Measurements from ENCODE around the gene JPT1.
"Not testable (repeated sequence)": the region's sequence is repeated elsewhere in the genome, so short reads cannot be mapped to it uniquely, and the experiment has no call there.

JPT1 gene, protein sequence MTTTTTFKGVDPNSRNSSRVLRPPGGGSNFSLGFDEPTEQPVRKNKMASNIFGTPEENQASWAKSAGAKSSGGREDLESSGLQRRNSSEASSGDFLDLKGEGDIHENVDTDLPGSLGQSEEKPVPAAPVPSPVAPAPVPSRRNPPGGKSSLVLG

DNA sequence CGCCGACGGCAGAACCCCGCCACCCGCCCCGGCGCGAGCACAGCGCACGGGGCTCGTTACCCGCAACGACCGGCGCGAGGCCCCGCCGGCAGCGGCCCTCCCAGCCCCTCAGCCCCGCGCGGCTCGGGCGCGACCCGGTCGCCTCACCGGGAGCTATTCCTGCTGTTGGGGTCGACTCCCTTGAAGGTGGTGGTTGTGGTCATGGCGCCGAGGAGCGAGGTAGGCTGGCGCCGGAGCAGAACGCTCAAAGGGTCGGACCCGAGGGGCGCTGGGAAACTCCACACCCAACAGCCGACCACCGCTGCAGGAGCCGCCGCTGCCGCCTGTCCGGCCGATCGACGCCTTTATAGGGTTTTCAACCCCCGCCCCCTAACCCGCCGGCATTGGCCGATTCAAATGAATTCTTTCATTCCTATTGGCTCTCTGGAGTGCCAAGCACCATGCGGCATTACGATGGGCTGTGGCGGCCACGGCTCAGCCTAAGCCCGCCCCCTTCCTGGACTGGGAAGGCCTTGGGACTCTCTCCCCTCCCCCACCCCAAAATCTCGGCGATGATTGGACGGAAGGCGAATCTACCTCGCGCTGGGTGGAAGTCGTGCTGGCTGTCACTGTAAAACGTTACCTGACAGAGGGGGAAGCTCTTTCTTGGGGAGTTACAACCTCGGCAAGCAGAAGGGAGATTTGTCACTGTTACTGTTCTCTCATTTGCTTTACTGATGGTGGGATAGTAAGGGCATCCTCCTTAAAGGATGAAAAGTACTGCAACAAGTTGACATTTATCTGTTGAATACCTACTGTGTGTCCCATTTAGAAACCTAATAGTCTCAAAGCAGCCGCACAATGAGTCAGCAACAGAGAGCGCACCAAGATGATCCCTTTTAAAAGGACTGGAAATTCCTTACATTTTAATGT lies at the start of gene JPT1:
Gene JPT1 (minus strand): TSS at position 318 of the 912 bp plus-strand sequence. CDS start 115 bp downstream, at position 203.
- DNase-seq: peak; percentile 99

DNA sequence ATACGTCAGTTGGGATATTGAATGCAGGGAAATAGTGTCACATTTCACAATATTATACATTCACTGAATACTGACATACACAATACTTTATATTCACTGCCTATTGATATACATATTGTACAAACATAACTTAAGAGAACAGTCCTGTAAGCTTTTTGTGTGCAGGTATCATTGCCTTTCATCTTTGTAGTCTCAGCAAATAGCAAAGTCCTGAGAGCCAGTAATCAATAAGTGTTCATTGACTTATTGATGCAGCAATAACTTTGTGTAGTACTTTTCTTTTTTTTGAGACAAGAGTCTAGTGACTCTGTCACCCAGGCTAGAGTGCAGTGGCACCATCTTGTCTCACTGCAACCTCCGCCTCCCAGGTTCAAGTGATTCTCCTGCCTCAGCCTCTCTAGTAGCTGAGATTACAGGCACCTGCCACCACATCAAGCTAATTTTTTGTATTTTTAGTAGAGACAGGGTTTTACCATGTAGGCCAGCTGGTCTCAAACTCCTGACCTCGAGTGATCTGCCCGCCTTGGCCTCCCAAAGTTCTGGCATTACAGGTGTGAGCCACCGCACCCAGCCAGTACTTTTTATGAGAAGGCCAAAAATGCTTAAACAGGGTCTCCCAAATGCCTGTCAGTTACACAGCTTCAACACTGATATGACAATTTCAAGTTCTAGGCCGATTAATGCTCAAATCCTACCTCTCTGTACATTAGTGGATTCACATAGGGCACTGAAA lies 45.7 kb upstream of the JPT1 start:
- DNase-seq: no peak

DNA sequence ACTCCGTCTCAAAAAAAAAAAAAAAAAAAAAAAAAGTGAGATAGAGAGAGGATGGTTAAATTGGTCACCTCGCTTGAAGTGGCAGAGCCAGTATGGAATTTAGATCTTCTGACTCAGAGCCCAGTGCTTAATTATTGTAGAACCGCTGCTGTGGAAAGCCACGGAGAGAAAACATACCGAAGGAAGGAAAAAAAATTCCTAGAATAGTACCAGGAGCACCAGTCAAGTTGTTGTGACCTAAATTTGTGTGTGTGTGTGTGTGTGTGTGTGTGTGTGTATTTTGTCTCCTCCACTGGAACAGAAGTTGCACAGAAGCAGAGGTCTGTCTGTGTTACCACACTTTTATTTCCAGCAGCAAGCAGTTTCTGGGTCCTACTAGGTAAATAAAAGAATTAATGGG lies 40.6 kb upstream of the JPT1 start:
- DNase-seq: no peak

DNA sequence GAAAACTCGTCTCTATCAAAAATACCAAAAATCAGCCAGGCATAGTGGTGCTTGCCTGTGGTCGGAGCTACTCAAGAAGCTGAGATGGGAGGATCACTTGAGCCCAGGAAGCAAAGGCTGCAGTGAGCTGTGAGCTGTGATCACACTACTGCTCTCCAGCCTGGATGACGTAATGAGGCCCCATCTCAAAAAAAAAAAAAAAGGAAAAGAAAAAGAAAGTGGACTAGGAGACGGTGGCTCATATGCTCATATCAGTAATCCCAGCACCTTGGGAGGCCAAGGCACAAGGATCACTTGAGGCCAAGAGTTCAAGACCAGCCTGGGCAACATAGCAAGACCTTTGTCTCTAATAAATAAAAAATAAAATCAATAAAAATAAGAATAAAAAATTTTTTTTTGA lies 37.3 kb upstream of the JPT1 start:
- no peak for DNase-seq

DNA sequence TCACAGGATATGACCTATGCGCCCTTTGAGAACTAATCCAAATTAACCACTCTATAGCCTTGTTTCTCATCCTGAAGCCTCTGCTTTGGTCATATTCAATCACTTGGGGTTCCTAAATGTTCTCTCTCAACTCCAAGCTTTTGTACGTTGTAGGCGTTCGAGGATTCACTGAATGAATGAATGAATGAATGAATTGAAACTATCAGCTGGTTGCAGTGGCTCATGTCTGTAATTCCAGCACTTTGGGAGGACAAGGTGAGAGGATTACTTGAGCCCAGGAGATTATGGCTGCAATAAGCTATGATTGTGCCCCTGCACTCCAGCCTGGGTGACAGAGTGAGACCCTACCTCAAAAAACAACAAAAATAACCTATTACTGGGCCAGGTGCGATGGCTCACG lies 34.3 kb upstream of the JPT1 start:
- DNase-seq: no peak

DNA sequence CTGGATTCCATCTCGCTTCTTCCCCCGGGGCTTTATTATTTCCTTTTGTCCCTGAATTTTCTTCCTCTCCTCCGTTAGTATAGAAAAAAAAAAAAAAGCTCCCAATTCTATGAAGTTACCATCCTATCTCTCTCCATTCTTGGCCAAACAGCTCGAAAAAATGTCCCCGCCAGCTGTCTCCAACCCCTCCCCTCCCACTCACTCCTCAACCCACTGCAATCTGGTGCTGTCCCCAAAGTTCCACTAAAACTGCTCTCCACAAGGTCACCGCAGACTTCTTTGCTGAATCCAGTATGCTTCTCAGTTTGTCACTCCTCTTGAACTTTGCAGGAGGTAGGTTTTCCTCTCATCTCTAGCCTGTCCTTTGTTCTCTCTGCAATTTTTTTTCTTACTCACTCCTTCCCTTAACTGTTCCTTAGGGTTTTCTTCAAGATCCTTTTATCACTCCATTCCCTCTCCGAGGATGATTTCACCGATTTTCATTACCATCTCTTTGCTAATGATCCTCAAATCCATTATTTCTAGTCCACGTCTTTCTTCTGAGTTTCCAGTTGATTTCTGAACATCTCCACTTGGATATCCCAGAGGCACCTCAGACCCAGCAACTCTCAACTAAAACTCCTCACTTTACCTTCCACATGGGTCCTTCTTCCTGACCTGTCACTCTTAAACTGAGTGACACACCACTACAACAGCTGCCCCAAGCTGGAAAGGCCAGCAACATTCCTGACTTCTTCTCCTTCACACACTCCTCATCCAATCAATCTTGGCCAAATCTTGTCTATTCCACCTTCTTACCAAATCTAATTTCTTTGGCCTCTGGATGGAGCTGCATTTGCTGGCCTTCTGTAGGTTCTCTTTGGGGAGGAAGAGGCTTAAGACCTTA lies 29.9 kb upstream of the JPT1 start:
- DNase-seq: no peak

DNA sequence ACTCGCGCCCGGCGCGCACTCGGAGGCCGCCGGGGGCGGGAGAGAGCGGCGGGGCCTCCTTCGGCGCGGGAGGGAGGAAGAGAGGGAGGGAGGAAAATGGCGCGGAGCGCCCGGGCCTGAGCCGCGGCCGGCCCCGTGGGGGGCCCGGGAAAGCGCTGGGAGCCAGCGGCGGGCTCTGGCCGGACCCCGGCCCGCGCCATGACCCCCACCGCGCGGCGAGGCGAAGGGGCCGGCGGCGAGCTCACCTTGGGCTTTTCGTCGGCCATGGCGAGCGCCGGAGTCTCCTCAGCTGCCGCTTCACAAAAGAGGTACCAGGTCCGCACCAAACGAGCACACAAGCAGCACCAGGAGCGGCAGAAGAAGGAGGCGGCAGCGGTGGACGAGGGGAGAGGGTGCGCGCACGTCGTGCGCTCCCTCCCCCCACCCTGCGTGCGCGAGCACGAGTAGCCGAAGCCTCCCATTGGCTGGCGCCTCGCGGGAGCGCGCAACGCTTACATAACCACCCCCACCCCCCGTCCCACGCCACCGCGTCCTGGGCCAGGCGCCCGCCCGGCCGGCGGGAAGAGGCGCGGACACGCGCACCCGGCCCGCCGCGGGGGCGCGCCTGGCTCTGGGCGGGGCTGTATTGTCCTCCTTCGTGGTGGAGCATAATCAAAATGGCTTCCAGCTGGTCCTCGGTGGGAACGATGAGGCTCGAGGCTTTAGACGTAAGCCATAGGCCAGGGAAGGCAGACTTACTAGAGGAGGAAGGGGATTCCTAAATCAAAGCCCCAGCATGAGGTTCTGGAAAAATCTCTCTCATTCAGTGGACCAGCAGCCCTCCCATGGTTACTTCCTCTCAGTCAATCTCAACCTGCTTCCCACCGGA lies 28.5 kb upstream of the JPT1 start, which contains the start of gene SUMO2:
Gene SUMO2 (minus strand): TSS at position 391 of the 868 bp plus-strand sequence. CDS start 125 bp downstream, at position 266.
- DNase-seq: peak; percentile 95

DNA sequence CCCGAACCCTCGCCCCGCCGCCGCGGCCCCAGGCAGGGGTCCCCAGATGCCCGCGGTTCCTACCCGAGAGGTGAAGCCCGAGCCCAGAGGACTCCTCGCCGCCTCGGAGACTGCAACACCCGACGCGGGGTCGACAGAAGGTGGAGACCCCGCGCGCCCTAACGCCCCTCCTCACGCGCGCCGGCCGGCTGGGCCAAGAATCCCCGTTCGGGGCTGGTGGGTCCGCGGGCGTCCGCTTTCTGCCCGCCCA lies 27.9 kb upstream of the JPT1 start:
- DNase-seq: no peak

DNA sequence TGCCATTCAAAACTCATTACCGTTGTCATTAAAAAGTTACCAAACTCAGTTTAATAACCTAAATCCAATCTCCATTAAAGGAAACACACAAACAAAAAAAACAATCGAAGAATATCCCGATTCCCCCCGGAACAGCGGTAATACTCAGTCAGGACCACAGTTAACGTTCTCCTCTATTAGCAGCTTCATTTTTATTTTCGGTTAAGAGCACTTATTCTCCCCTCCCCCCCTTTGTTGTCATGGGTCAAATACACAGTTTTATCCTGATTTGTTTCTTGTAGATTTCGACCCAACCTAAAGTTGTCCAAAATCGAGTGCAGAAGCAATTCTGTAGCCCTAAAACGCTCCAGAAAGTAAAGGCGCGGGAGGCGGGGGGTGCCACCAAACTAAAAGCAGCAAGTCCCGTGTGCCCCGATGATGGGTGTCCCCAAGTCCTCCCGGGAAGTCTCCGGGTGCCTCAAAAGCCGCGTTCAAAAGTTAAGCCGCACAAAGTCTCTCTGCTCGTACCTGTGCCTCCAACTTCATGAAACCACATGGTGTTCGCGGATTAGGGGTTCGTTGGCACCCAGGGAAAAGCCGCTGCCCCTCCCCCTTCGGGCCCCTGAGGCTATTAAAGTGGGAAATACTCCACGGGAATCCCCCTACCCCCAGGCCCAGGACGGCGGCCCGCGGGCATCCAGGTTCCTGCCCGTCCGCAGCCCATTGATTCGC lies 27.5 kb upstream of the JPT1 start:
- peak; percentile 30 for DNase-seq

DNA sequence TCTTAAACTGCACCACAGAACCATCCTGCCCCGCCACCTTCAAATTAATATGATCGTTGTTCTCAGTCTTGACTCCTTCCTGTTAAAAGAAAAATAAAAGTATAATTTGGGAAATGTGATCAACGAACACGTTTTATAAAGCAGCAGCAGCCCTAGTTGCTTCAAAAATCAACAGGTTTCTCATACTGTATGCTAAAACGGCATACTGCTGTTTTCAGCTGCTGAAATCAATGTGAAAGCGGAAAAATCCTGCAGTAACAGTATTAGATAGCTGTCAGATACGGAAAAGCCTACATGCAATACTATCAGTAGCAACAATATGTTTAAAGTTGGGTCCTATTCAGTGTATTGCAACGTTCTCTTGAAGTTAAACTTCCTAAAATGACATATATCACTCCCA lies 26.8 kb upstream of the JPT1 start:
- DNase-seq: no peak

DNA sequence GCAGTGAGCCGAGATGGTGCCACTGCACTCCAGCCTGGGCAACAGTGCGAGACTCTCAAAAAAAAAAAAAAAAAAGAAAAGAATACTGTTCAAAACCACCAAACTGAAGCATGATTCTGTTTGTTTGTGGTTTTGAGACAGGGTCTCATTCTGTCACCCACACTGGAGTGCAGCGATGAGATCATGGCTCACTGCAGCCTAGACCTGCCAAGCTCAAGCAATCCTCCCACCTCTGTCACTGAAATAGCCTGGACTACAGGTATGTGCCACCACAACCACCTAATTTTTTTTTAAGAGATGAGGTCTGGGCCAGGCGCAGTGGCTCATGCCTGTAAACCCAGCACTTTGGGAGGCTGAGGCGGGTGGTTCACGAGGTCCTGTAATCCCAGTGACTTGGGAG lies 24.1 kb upstream of the JPT1 start:
- no peak for DNase-seq

DNA sequence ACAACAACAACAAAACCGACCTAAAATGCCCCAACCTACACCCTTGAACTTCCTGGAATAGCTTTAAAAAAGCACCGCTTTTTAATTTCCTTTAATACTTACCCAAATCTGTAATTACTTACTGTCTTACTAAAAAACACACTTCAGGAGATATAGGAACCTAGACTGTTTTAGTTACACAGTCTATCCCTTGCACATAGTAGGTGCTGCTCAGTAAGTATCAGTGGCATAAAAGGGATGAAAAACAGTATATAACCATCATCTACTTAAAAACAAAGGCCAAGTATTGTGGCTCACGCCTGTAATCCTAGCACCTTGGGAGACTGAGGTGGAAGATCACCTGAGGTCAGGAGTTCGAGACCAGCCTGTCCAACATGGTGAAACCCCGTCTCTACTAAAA lies 22.3 kb upstream of the JPT1 start:
- no peak for DNase-seq

DNA sequence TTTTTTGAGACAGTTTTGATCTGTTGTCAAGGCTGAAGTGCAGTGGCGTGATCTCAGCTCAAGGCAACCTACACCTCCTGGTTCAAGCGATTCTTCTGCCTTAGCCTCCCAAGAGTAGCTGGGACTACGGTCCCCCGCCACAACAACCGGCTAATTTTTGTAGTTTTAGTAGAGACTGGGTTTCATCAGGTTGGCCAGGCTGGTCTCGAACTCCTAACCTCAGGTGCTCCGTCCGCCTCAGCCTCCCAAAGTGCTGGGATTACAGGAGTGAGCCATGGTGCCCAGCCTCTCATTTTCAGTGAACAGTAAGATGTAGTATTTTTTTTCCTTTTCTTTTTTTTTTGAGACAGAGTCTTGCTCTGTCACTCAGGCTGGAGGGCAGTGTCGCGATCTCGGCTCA lies 20.7 kb upstream of the JPT1 start:
- DNase-seq: no peak

DNA sequence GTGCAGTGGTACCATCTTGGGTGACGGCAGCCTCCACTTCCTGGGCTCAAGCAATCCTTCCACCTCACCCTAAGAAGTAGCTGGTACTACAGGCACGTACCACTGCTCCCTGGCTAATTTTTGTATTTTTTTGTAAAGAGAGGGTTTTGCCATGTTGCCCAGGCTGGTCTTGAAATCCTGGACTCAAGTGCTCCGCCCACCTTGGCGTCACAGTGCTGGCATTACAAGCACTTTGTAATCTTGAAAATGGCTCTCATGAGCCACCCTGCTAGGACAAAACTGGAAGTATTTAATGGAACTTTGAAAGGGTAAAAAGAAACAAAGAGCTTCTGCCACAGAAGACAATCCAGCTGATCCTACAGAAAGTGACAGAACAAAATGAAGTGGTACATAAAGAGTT lies 19.2 kb upstream of the JPT1 start:
- DNase-seq: no peak

DNA sequence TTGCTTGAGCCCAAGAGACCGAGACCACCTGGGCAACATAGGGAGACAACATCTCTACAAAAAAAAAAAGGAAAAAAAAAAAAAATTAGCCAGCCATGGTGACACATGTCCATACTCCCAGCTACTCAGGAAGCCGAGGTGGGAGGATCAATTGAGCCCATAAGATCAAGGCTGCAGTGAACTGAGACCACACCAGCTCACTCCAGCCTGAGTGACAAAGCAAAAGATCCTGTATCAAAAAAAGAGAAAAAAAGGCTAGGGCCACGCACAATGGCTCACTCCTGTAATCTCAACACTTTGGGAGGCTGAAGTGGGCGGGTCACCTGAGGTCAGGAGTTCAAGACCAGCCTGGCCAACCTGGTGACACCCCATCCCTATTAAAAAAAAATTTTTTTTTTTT lies 14.7 kb upstream of the JPT1 start:
- DNase-seq: no peak

DNA sequence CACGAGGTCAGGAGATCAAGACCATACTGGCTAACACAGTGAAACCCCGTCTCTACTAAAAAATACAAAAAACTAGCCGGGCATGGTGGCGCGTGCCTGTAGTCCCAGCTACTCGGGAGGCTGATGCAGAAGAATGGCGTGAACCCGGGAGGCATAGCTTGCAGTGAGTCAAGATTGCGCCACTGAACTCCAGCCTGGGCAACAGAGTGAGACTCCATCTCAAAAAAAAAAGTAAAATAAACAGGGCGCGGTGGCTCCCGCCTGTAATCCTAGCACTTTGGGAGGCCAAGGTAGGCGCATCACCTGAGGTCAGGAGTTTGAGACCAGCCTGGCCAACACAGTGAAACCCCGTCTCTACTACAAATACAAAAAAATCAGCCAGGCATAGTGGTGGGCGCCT lies 10.3 kb upstream of the JPT1 start:
- not testable (repeated sequence) for DNase-seq

DNA sequence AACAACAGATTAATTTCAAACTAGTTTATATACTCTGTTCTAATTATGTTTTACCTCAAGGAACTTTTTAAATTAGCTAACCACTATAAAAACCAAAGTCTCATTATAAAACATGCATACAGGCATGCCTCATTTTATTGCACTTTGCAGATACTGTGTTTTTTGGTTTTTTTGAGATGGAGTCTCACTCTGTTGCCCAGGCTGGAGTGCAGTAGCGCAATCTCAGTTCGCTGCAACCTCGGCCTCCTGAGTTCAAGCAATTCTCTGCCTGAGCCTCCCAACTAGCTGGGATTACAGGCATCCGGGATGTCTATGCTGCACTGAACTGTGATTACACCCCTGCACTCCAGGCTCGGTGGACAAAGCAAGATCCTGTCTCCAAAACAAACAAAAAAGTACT lies 8.8 kb upstream of the JPT1 start:
- no peak for DNase-seq

DNA sequence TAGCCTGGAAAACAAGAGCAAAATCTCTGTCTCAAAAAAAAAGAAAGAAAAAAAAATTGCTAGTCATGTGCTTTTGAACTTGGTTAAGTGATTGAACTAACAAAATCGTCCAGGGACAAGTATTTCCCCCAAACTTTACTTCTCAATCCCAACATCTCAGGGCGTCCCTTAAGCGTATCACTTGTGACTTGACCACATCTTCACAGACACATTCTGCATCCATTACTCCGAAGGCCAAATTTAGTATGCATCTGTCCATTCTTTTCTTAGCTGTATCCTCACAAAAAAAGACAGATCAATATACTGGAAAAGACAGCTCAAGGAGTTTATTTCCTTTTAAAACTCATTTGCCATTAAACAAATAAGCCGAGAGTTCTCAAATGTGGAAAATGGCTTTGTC lies 5.9 kb upstream of the JPT1 start:
- DNase-seq: no peak

DNA sequence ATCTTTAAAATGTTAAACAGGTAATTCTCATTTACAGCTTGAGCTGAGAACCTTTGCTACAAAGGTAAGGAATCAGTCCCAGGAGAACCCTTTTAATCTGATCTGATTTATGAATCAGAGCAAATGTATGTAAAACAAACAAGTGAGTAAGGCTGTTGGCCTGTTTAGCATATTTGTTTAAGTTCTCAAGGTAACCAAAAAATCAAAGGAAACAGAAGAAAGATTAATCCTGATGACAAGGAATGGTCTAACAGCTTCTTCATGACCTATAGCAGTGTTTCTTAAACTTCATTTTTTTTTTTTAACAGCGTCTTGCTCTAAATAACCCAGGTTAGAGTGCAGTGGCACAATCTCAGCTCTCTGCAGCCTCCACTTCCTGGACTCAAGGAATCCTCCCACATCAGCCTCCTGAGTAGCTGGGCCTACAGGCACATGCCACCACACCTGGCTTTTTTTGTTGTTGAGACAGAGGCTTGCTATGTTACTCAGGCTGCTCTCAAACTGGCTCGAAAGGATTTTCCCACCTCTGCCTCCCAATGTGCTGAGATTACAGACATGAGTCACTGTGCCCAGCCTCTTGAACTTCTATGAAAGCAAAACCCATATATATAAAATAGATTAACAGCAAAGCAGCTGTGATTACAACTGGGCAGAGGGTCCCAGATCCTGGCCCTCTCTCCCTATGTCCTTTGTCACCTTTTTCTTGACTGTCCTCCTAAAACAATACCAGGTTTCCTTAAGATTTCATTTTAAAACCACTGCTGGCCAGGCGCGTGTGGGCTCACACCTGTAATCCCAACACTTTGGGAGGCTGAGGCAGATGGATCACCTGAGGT lies 5.1 kb upstream of the JPT1 start:
- no peak for DNase-seq

DNA sequence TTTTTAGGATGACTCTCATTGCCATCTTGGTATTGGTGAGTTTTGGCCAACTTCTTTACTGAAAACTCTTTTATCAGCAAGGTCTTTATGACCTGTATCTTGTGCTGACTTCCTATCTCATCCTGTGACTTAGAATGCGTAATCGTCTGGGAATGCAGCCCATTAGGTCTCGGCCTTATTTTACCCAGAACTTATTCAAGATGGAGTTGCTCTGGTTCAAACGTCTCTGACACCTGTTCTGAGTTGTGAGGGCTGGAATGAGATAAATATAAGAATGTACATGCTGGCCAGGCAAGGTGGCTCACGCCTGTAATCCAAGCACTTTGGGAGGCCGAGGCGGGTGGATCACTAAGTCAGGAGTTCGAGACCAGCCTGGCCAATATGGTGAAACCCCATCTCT lies 4.2 kb upstream of the JPT1 start:
- DNase-seq: not testable (repeated sequence)

Measured in CD4-positive, alpha-beta T cell treated with Interleukin-15 for 1 hour (primary cell).